CD4-positive, alpha-beta memory T cell (primary cell): ENCODE data around the gene AIP. TPM values are rescaled to one million over a fixed set of nuclear protein-coding genes. Genes with fewer than 3 reads are reported as not detected.
"Not testable (repeated sequence)": the region's sequence is repeated elsewhere in the genome, so short reads cannot be mapped to it uniquely, and the experiment has no call there.

Experiments used
- CTCF ChIA-PET: fragments of 350-600 bp; sonication (Branson Sonifier 250); formaldehyde crosslinking; loops from one replicate; lab custom pipeline; 2021; ENCODE audit warnings: inconsistent platforms; ENCODE audit not compliant: partially characterized antibody; lab: Charles Lee
- POLR2A ChIA-PET: fragments of 350-600 bp; sonication (Branson Sonifier 250); formaldehyde crosslinking; loops from one replicate; lab custom pipeline; 2021; ENCODE audit not compliant: partially characterized antibody; lab: Charles Lee
- DNase-seq, 5 donors: peaks; one replicate each; pipeline versions ENCODE4 v3.0.0 to v3.0.0-alpha.2; 2020 to 2022; ENCODE audit warnings: mixed read lengths in 1 of 5
- H3K27ac ChIP-seq: one replicate; pipeline ENCODE4 v1.7.0; 2013; ENCODE audit warnings: low read depth, low read length
- H3K27me3 ChIP-seq: 2 replicates; pipeline ENCODE4 v1.7.0; 2013; ENCODE audit warnings: mild to moderate bottlenecking, low read length, moderate library complexity; ENCODE audit not compliant: insufficient read depth
- H3K36me3 ChIP-seq: 2 replicates; pipeline ENCODE4 v1.7.0; 2013; ENCODE audit warnings: mild to moderate bottlenecking, low read length, moderate library complexity; ENCODE audit not compliant: insufficient read depth
- H3K4me1 ChIP-seq: 2 replicates; pipeline ENCODE4 v1.7.0; 2013; ENCODE audit warnings: mild to moderate bottlenecking, low read length, moderate library complexity; ENCODE audit not compliant: insufficient read depth
- H3K4me3 ChIP-seq, 2 donors: one replicate each; pipeline ENCODE4 v1.7.0; 2013; ENCODE audit warnings: low read length in 2 of 2, mild to moderate bottlenecking in 1 of 2
- H3K9me3 ChIP-seq, 2 donors: one replicate each; pipeline ENCODE4 v1.7.0; 2013; ENCODE audit warnings: low read length in 2 of 2, control low read depth in 1 of 2; ENCODE audit not compliant: control insufficient read depth in 1 of 2
- H3K27ac Mint-ChIP-seq, 7 donors: one replicate each; pipeline ENCODE4 v1.8.0; 2020 to 2021; ENCODE audit warnings: mixed read lengths in 7 of 7, mild to moderate bottlenecking in 6 of 7, inconsistent platforms in 3 of 7, moderate library complexity in 3 of 7
- H3K27me3 Mint-ChIP-seq, 2 donors: one replicate each; pipeline ENCODE4 v1.8.0; 2020 to 2021; ENCODE audit warnings: mixed read lengths in 2 of 2
- H3K36me3 Mint-ChIP-seq, 2 donors: one replicate each; pipeline ENCODE4 v1.8.0; 2020 to 2021; ENCODE audit warnings: mixed read lengths in 2 of 2, inconsistent platforms in 1 of 2, mild to moderate bottlenecking in 1 of 2
- H3K4me1 Mint-ChIP-seq, 4 donors: one replicate each; pipeline ENCODE4 v1.8.0; 2020 to 2021; ENCODE audit warnings: mixed read lengths in 4 of 4, mild to moderate bottlenecking in 1 of 4
- H3K4me3 Mint-ChIP-seq, 8 donors: one replicate each; pipeline ENCODE4 v1.8.0; 2020 to 2021; ENCODE audit warnings: mixed read lengths in 8 of 8, mild to moderate bottlenecking in 7 of 8, moderate library complexity in 6 of 8, inconsistent platforms in 3 of 8
- H3K9me3 Mint-ChIP-seq, 8 donors: one replicate each; pipeline ENCODE4 v1.8.0; 2020 to 2021; ENCODE audit warnings: mixed read lengths in 8 of 8, mild to moderate bottlenecking in 5 of 8, inconsistent platforms in 3 of 8, moderate library complexity in 1 of 8
- intact Hi-C: fragments of 100-400 bp; cut with micrococcal nuclease; formaldehyde crosslinking; loops from one replicate; pipeline ENCODE4 v1.15.1; 2023
- polyA plus RNA-seq, 2 donors: library from polyadenylated mRNA; unstranded; fragments of 300-500 nt; fragmentation: Illumina TruSeq; gene quantifications; one replicate each; pipeline ENCODE4 v1.2.3, GENCODE V29; 2021
- total RNA-seq, 2 experiments: library from RNA; stranded (reverse); gene quantifications; one replicate each; pipeline ENCODE4 v1.2.3, GENCODE V29; 2021

AIP gene
- total and polyA plus RNA-seq, 4 experiments from 2014 or later: 131 to 185 (median 142) TPM

DNA sequence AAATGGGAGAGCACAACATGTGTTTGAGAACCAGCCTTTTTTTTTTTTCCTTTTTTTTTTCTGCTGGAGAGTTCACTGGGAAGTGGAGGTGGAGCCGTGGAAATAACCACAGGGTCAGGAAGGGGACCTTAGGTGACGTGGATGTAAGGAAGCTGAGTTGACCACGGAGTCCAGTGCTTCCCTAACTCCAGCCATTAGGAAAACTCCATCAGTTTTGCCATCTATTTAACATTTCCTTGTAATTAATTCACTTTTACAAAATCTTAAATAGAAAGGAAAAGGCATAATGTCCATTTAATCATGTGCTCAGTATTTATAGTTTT, 27.2 kb downstream of the AIP start:
- no peak overlapping the region for H3K27ac ChIP-seq
- no peak for DNase-seq
- H3K4me3 Mint-ChIP-seq: peak overlapping the region in 5 of 8 donors; percentile 53 to 98 (median 89)
- peaks cover 33% of the 10 kb centered on the region for H3K4me1 ChIP-seq
- CTCF ChIA-PET: no interaction called here
- no peak overlapping the region for H3K4me3 ChIP-seq
- H3K27me3 Mint-ChIP-seq: peaks cover 3 to 11% of the 10 kb centered on the region in 2 donors
- no peaks in the 10 kb centered on the region for H3K9me3 ChIP-seq
- POLR2A ChIA-PET: no interaction called here
- peaks cover 8% of the 10 kb centered on the region for H3K36me3 ChIP-seq
- H3K27ac Mint-ChIP-seq: peak overlapping the region in 5 of 7 donors; percentile 24 to 99 (median 81)
- peaks cover 18 to 42% (median 27%) of the 10 kb centered on the region in 4 donors for H3K4me1 Mint-ChIP-seq
- intact Hi-C loops: no loop called here
- peaks cover 0 to 16% of the 10 kb centered on the region in 2 donors for H3K36me3 Mint-ChIP-seq
- no peaks in the 10 kb centered on the region for H3K27me3 ChIP-seq
- H3K9me3 Mint-ChIP-seq: peaks cover 0 to 2% (median 0%) of the 10 kb centered on the region in 8 donors

DNA sequence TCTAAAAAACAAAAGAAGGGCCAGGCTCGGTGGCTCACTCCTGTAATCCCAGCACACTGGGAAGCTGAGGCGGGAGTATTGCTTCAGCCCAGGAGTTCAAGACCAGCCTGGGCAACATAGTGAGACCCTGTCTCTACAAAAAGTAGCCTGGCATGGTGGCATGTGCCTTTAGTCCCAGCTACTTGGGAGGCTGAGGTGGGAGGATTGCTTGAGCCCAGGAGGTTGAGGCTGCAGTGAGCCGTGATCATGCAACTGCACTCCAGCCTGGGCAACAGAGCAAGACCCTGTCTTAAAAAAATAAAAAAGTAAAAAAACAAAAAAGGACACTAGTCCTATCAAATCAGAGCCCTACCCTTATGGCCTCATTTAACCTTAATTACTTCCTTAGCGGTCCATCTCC, 28.7 kb downstream of the AIP start:
- DNase-seq, H3K27me3 ChIP-seq, H3K27ac Mint-ChIP-seq, H3K36me3 Mint-ChIP-seq, POLR2A ChIA-PET, intact Hi-C loops, CTCF ChIA-PET, H3K9me3 ChIP-seq, H3K4me3 Mint-ChIP-seq, H3K27ac ChIP-seq, H3K36me3 ChIP-seq, H3K4me3 ChIP-seq, H3K9me3 Mint-ChIP-seq: not testable (repeated sequence)
- peaks cover 3 to 11% of the 10 kb centered on the region in 2 donors for H3K27me3 Mint-ChIP-seq
- peaks cover 19% of the 10 kb centered on the region for H3K4me1 ChIP-seq
- H3K4me1 Mint-ChIP-seq: peaks cover 12 to 28% (median 18%) of the 10 kb centered on the region in 4 donors

DNA sequence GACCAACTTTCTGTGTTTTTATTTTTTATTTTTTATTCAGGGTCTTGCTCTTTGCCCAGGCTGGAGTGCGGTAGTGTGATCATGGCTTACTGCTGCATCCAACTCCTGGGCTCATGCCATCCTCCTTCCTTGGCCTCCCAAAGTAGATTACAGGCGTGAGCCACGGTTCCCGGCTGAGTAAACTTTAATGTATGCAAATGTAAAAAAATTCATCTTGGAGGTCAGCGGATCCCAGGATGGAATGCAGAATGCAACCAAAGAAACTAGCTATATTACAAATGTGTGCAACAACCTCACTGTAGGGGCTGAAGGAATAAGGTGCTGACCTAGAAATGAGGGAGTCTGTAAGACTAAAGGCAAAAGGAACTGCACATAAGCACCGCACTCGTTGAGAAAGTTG, 31.3 kb downstream of the AIP start:
- POLR2A ChIA-PET: no interaction called here
- CTCF ChIA-PET: no interaction called here

DNA sequence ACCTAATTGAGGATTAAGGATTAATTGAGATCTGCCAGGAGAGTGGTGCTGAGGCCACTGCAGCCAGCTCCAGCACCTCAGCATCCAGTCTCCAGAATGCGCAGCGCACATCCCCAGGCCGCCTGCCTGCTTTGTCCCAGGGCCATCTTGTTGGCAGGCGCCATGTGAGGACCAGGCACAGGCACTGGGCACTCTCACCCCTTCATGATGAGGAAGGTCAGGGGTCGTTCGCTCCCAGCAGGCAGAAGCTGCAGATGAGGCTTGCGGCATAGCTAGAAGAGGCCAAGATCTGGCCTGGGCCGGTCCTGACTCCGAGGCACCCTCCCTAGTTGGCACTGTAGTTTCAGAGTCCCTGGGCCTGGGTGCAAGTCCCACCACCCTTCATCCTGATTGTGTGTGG, 34.0 kb downstream of the AIP start:
- Histone ChIP-seq H3K36me3 (no peaks in the 10 kb centered on the region), H3K4me3 (no peak overlapping the region), H3K4me1 (no peaks in the 10 kb centered on the region), H3K9me3 (no peaks in the 10 kb centered on the region), H3K27ac (no peak overlapping the region), H3K27me3 (no peaks in the 10 kb centered on the region)
- Mint-ChIP-seq H3K36me3 (no peaks in the 10 kb centered on the region), H3K4me1 (no peaks in the 10 kb centered on the region), H3K27me3 (peaks cover 2 to 9% of the 10 kb centered on the region in 2 donors), H3K4me3 (no peak overlapping the region), H3K9me3 (no peaks in the 10 kb centered on the region), H3K27ac (no peak overlapping the region)
- ChIA-PET POLR2A (no interaction called here), CTCF (no interaction called here)
- intact Hi-C loops: no loop called here
- DNase-seq: no peak

More for the DNA sequence above, 31.3 kb downstream of the AIP start:
- no peak overlapping the region for H3K27ac Mint-ChIP-seq
- Histone ChIP-seq H3K4me3 (no peak overlapping the region), H3K9me3 (no peaks in the 10 kb centered on the region), H3K27me3 (no peaks in the 10 kb centered on the region), H3K36me3 (no peaks in the 10 kb centered on the region), H3K27ac (no peak overlapping the region), H3K4me1 (peaks cover 1% of the 10 kb centered on the region)
- H3K4me3 Mint-ChIP-seq: no peak overlapping the region
- H3K27me3 Mint-ChIP-seq: peaks cover 3 to 11% of the 10 kb centered on the region in 2 donors
- intact Hi-C loops: no loop called here
- no peaks in the 10 kb centered on the region for H3K9me3 Mint-ChIP-seq
- H3K36me3 Mint-ChIP-seq: no peaks in the 10 kb centered on the region
- H3K4me1 Mint-ChIP-seq: peaks cover under 1 to 3% (median 2%) of the 10 kb centered on the region in 4 donors
- no peak for DNase-seq

DNA sequence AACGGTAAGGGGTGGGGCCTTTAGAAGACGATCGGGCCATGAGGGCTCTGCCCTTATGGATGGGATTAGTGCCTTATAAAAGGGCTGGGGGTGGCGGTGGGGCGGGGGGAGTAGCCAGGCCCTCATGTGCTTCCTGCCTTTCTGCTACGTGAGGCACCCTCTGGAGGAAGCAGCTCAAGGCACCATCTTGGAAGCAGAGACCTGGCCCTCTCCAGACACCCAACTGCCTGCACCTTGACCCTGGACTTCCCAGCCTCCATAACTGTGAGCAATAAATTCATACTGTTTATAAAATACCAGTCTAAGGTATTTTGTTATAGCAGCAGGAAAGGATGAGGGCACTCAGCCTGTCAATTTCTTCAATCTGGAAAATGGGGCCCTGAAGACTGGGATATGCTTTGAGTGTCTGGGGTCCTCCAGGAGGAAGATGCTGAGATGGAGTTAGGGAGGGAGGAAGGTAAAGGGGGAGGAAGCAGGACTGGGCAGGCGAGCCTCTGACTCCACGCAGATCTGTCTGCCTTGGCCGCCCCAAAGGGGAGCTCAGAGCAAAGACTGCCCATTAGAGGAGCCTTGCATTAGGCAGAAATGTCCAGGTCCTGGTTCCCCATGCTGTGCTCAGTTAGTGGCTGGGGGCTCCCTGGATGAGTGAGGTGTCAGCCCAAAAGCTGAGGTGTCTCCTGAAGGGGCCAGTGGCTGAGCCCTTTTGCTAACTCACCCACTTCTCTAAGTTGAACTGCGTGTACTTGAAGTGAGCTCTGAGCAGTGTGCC, 35.1 kb downstream of the AIP start:
- CTCF ChIA-PET: no interaction called here
- no peak overlapping the region for H3K27ac Mint-ChIP-seq

DNA sequence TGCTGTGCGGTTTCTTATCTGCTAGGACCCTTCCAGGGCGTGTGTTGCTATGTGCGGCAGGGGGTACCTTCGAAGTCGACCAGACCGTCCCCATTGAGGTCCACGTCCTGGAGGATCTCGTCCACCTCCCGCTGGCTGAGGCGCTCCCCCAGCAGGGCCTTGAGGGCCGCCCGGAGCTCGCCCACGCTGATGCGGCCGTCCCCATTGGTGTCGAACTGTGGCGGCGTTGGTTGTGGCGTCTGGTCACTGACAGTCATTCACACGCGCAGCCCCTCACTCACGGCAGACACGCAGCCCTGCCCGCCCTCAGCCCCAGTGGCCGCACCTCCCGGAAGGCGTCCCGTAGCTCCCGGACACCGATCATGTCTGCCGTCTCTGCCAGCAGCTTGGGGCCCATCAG, 36.9 kb downstream of the AIP start:
- H3K4me3 Mint-ChIP-seq: no peak overlapping the region
- H3K4me1 Mint-ChIP-seq: no peaks in the 10 kb centered on the region
- Histone ChIP-seq H3K27me3 (no peaks in the 10 kb centered on the region), H3K4me3 (no peak overlapping the region), H3K27ac (no peak overlapping the region), H3K4me1 (no peaks in the 10 kb centered on the region), H3K36me3 (no peaks in the 10 kb centered on the region), H3K9me3 (no peaks in the 10 kb centered on the region)
- no peak overlapping the region for H3K27ac Mint-ChIP-seq
- CTCF ChIA-PET: no interaction called here
- H3K27me3 Mint-ChIP-seq: no peaks in the 10 kb centered on the region
- H3K9me3 Mint-ChIP-seq: no peaks in the 10 kb centered on the region
- no peaks in the 10 kb centered on the region for H3K36me3 Mint-ChIP-seq
- no peak for DNase-seq
- intact Hi-C loops: no loop called here
- POLR2A ChIA-PET: no interaction called here

More for the DNA sequence above, 35.1 kb downstream of the AIP start:
- Histone ChIP-seq H3K27me3 (no peaks in the 10 kb centered on the region), H3K27ac (no peak overlapping the region), H3K36me3 (no peaks in the 10 kb centered on the region), H3K4me3 (no peak overlapping the region), H3K9me3 (no peaks in the 10 kb centered on the region), H3K4me1 (no peaks in the 10 kb centered on the region)
- H3K27me3 Mint-ChIP-seq: peaks cover under 1 to 8% of the 10 kb centered on the region in 2 donors
- intact Hi-C loops: no loop called here
- H3K4me3 Mint-ChIP-seq: no peak overlapping the region
- no peaks in the 10 kb centered on the region for H3K4me1 Mint-ChIP-seq
- no peaks in the 10 kb centered on the region for H3K9me3 Mint-ChIP-seq
- H3K36me3 Mint-ChIP-seq: no peaks in the 10 kb centered on the region
- no peak for DNase-seq
- POLR2A ChIA-PET: no interaction called here

DNA sequence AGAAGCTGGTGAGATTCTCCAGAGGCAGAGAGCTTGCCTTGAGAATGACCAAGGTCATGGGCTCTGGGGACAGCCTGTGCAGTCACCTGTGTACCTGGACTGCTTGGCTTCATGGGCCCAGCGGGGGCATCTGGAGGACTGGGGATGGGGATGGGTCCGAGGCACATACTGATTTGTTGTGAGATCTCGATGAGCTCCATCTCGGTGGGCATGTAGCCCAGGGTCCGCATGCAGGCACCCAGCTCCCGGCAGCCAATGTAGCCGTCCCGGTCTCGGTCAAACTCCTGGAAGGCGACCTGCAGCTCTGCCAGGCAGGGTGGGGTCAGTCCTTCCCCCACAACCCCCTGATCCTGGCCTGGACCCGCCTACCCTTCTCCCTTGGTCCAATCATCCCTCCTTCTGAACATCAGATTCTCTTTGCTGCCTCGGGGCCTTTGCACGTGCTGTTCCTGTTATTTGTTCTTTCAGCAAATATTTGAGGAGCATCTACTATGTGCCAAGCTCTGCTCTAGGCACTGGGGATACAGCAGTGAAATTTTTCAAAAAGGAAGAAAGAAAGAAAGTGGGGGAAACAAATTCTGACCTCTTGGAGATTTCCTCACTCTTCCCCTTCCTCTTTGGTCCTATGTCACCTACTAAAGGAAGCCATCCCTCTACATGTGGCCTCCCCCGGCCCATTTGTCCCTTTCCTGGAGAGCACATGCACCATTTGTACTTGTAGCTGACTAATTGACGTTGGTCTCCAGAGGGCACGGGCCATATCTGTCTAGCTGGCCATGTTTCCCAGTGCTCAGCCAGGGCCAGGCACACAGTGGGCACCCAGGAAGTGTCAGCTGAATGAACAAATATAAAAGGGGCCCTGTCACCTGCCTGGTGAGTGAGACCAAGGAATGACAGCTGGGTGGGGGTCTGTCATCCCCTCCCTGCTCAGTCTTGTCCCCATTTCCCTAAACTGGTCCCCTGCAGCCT, 38.3 kb downstream of the AIP start:
- CTCF ChIA-PET: no interaction called here

More for the DNA sequence above, 38.3 kb downstream of the AIP start:
- POLR2A ChIA-PET: no interaction called here
- Histone ChIP-seq H3K4me1 (no peaks in the 10 kb centered on the region), H3K4me3 (no peak overlapping the region), H3K9me3 (no peaks in the 10 kb centered on the region), H3K36me3 (no peaks in the 10 kb centered on the region), H3K27me3 (no peaks in the 10 kb centered on the region), H3K27ac (no peak overlapping the region)
- Mint-ChIP-seq H3K36me3 (no peaks in the 10 kb centered on the region), H3K27me3 (no peaks in the 10 kb centered on the region), H3K4me1 (no peaks in the 10 kb centered on the region), H3K9me3 (no peaks in the 10 kb centered on the region), H3K4me3 (no peak overlapping the region), H3K27ac (no peak overlapping the region)
- intact Hi-C loops: no loop called here
- DNase-seq: no peak
